Fibroblast of villous mesenchyme (primary cell): Measurements from ENCODE around the gene CDH4. TPM values are rescaled to one million over a fixed set of nuclear protein-coding genes. Genes with fewer than 3 reads are reported as not detected.

ENCODE experiments used
- DNase-seq: peaks from one replicate; pipeline ENCODE4 v3.0.0-alpha.2; 2010; ENCODE audit warnings: low read depth
- H3K4me3 ChIP-seq: 2 replicates; pipeline ENCODE4 v1.5.1; 2011; ENCODE audit warnings: low read depth, mild to moderate bottlenecking, low read length
- CTCF ChIP-seq: IDR thresholded peaks from 2 replicates; pipeline ENCODE4 v1.5.1; 2012; ENCODE audit warnings: low read depth, mild to moderate bottlenecking, low read length; ENCODE audit not compliant: insufficient read depth
- total RNA-seq: library from RNA; depleted of rRNA; stranded (reverse); fragments of >200 nt; gene quantifications from 2 replicates; pipeline ENCODE4 v1.2.3, GENCODE V29; 2012

Gene CDH4
- total RNA-seq, 1 donor, result 1.7 TPM

- no peak for DNase-seq
- no peak overlapping the region for H3K4me3 ChIP-seq
- TF ChIP-seq CTCF, result no peak
Observed at GRCh38 chr20:61352346-61353260, 100.5 kb downstream of the CDH4 start.

- no peak overlapping the region for H3K4me3 ChIP-seq
- TF ChIP-seq CTCF, result no peak
- no peak for DNase-seq
Observed at GRCh38 chr20:61353261-61354000, 101.4 kb downstream of the CDH4 start.

GRCh38 chr20:61354001-61354390, 101.9 kb downstream of the CDH4 start:
- H3K4me3 ChIP-seq, result no peak overlapping the region
- TF ChIP-seq CTCF, result no peak
- no peak for DNase-seq

GRCh38 chr20:61354501-61354900, 102.4 kb downstream of the CDH4 start:
- H3K4me3 ChIP-seq, result no peak overlapping the region
- DNase-seq, result no peak
- no peak for TF ChIP-seq CTCF

- DNase-seq, result no peak
- TF ChIP-seq CTCF, result no peak
- H3K4me3 ChIP-seq, result no peak overlapping the region
Observed at GRCh38 chr20:61354901-61355495, 102.9 kb downstream of the CDH4 start.

GRCh38 chr20:61355585-61355984, 103.5 kb downstream of the CDH4 start:
- DNase-seq, result no peak
- TF ChIP-seq CTCF, result no peak
- H3K4me3 ChIP-seq, result no peak overlapping the region
